ENCODE results near the gene STEAP1B.

Gene STEAP1B

GRCh38 chr7:22403344-22403743 is 96.6 kb downstream of the STEAP1B start:
- DNase-seq (ENCODE audit: low read depth in 4 of 4, low spot score in 1 of 4) = no peak

GRCh38 chr7:22402250-22402649 is 97.7 kb downstream of the STEAP1B start:
- no peak for DNase-seq (ENCODE audit: low read depth in 4 of 4, low spot score in 1 of 4)

- no peak for DNase-seq (ENCODE audit: low read depth in 4 of 4, low spot score in 1 of 4)
Observed at GRCh38 chr7:22400936-22401553, 98.9 kb downstream of the STEAP1B start.

- no peak for DNase-seq (ENCODE audit: low read depth in 4 of 4, low spot score in 1 of 4)
Observed at GRCh38 chr7:22400150-22400814, 99.7 kb downstream of the STEAP1B start.

GRCh38 chr7:22399546-22399945 is 100.4 kb downstream of the STEAP1B start:
- DNase-seq (ENCODE audit: low read depth in 4 of 4, low spot score in 1 of 4) = no peak

- no peak for DNase-seq (ENCODE audit: low read depth in 4 of 4, low spot score in 1 of 4)
Observed at GRCh38 chr7:22399091-22399490, 100.9 kb downstream of the STEAP1B start.

- DNase-seq (ENCODE audit: low read depth in 4 of 4, low spot score in 1 of 4) = no peak
Observed at GRCh38 chr7:22397981-22398380, 102.0 kb downstream of the STEAP1B start.

GRCh38 chr7:22395222-22395621 is 104.8 kb downstream of the STEAP1B start:
- DNase-seq (ENCODE audit: low read depth in 4 of 4, low spot score in 1 of 4) = no peak

- no peak for DNase-seq (ENCODE audit: low read depth in 4 of 4, low spot score in 1 of 4)
Observed at GRCh38 chr7:22394739-22395138, 105.2 kb downstream of the STEAP1B start.

GRCh38 chr7:22393913-22394729 is 105.9 kb downstream of the STEAP1B start:
- DNase-seq (ENCODE audit: low read depth in 4 of 4, low spot score in 1 of 4) = no peak

GRCh38 chr7:22390516-22390915 is 109.5 kb downstream of the STEAP1B start:
- DNase-seq (ENCODE audit: low read depth in 4 of 4, low spot score in 1 of 4) = no peak

- no peak for DNase-seq (ENCODE audit: low read depth in 4 of 4, low spot score in 1 of 4)
Observed at GRCh38 chr7:22389892-22390291, 110.1 kb downstream of the STEAP1B start.

GRCh38 chr7:22387583-22387982 is 112.4 kb downstream of the STEAP1B start:
- DNase-seq (ENCODE audit: low read depth in 4 of 4, low spot score in 1 of 4) = no peak

GRCh38 chr7:22386865-22387264 is 113.1 kb downstream of the STEAP1B start:
- no peak for DNase-seq (ENCODE audit: low read depth in 4 of 4, low spot score in 1 of 4)

GRCh38 chr7:22386206-22386858 is 113.7 kb downstream of the STEAP1B start:
- no peak for DNase-seq (ENCODE audit: low read depth in 4 of 4, low spot score in 1 of 4)

- no peak for DNase-seq (ENCODE audit: low read depth in 4 of 4, low spot score in 1 of 4)
Observed at GRCh38 chr7:22385326-22385725, 114.7 kb downstream of the STEAP1B start.

- DNase-seq (ENCODE audit: low read depth in 4 of 4, low spot score in 1 of 4) = no peak
Observed at GRCh38 chr7:22380333-22380732, 119.7 kb downstream of the STEAP1B start.

- DNase-seq (ENCODE audit: low read depth in 4 of 4, low spot score in 1 of 4) = no peak
Observed at GRCh38 chr7:22378199-22378980, 121.6 kb downstream of the STEAP1B start.

- DNase-seq (ENCODE audit: low read depth in 4 of 4, low spot score in 1 of 4) = no peak
Observed at GRCh38 chr7:22377703-22378102, 122.3 kb downstream of the STEAP1B start.

- no peak for DNase-seq (ENCODE audit: low read depth in 4 of 4, low spot score in 1 of 4)
Observed at GRCh38 chr7:22375359-22376048, 124.5 kb downstream of the STEAP1B start.
